GM21737 (cell line): Measurements from ENCODE around the gene HERC6.
"Not testable (repeated sequence)": the region's sequence is repeated elsewhere in the genome, so short reads cannot be mapped to it uniquely, and the experiment has no call there.

Source experiments
- ATAC-seq: cut with Tn5 transposase; IDR thresholded peaks from one replicate; pipeline ENCODE4 v1.9.1; 2021; ENCODE audit warnings: mild to moderate bottlenecking, moderate library complexity; ENCODE audit not compliant: unreplicated experiment

Gene HERC6

DNA sequence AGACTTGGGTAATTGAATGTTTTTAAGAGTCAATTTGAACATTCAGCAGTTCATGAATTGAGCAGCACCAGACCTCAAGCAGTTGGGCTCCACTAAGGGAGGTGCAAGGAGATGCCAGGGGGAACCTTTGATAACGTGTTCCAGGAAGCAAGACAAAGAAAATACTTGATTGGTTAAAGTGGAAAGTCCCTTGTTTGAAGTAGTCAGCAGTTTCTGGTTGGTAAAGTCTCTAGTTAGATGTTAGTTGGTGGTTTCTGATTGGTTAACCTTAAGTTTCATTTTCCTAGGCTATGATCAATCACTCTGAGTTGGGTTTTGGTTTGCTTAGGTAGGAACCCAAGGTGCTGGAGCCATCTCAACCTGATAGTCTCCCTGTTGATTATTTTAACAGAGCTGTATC, 4.0 kb downstream of the HERC6 start:
- ATAC-seq = no peak

DNA sequence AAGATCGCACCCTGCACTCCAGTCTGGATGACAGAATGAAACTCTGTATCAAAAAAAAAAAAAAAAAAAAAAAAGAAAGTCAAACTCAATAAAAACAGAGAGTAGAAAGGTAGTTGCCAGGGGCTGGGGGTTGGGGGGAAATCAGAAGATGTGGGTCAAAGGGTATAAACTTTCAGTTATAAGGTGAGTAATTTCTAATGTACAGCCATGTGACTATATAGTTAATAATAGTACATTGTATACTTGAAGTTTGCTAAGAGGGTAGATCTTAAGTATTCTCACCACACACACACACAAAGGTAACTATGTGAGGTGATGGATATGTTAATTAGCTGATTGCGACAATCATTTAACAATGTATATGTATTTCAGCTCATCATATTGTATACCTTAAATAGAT, 11.5 kb downstream of the HERC6 start:
- ATAC-seq = no peak

DNA sequence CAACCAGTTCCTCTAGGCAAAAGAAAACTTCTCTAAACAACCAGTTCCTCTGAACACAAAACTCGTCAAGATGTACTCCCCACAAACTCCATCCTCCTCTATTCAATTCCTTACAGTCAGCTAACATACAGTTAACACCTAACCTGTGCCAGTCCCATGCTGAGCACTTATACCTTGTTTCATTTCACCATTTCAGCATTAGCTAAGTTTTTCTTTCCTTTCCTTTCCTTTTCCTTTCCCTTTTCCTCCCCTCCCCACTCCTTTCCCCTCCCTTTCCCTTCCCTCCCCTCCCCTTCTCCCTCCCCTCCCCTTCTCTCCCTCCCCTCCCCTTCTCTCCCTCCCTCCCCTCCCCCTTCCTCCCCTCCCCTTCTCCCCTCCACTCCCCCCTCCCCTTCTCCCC, 13.1 kb downstream of the HERC6 start:
- ATAC-seq = no peak

DNA sequence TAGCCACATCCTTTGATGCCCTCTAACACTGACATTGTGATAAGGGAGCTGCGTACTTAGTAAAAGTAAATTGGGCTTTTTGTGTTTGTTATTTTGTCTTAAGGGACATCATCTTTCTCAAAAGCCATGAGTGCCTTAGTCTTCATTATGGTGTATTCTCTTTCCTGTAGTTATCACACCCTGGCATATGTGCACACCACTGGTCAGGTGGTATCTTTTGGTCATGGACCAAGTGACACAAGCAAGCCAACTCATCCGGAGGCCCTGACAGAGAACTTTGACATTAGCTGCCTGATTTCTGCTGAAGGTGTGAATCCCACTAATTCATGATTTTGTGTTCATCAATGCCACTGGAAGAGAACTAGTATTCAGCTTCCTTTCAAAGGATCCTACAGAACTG, 18.0 kb downstream of the HERC6 start:
- no peak for ATAC-seq

DNA sequence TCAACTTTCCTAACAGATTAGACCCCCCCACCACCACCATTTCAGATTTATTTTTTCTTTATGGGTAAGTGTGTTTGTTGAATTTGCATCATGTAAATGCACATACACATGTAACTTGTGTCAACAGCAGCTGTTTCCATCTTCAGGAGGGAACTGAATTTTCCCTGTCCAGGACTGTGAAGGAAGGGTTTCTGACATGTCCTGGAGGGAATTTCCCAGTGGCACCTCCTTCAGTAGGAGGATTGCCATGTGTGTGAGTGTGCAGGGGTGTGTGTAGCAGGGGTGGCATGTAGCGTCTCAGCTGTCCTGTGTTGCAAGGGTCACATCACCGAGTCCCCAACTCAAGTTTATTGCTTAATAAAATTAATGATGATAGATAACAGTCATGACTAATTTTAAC, 19.7 kb downstream of the HERC6 start:
- ATAC-seq = no peak

DNA sequence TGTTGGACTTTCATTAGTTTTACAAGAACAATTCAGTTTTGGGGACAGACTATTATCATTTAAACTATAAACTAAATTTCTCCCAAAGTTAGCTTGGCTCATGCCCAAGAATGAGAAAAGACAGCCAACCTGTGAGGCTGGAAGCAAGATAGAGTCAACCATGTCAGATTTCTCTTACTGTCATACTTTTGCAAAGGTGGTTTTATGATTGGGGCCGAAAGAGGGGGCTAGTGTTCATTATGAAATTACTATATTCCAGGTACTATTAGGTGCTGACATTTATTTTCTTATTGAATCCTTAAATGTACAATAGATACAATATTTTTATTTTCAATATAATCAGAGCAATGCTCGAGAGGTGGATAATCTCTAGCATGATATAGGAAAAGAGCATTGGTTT, 30.6 kb downstream of the HERC6 start:
- ATAC-seq = no peak

DNA sequence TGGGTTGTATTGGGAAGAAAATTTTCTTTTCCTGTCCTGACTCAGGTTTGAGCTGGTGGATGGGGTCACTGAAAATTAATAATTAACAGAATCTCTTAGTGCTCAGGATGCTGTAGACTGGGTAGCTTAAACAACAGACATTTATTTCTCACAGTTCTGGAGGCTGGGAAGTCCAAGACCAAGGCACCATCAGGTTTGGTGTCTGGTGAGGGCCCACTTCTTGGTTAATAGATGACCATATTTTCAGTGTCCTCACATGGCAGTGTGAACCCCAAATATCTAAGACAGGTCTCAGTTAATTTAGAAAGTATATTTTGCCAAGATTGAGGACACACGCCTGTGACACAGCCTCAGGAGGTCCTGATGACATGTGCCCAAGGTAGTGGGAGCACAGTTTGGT, 31.1 kb downstream of the HERC6 start:
- ATAC-seq = no peak

DNA sequence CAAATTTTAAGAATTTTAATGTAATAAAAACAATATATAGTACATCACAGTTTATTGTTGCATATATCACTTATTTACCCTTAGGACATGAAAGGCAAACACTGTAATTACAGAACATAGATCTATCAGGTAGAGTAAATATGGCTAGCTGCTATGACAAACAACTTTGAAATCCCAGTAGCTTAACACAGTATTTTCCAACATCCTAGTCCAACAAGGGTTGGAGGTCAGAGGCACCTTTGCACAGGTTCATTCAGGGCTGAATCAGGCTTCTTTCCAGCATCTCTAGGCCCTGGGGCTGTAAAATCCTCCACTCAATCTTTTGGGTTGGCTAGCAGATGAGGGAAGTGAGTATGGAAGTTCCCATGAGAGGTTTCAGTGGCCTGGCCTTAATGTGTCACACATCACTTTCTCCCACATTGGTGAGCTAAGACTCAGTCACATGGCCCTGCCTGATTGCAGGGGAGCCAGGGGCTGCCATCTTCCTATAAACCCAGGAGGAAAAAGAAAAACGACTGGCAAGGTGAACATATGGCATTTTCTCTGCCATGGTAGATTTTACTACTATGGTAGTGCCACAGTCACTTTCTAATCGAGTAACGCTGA, 32.9 kb downstream of the HERC6 start:
- no peak for ATAC-seq

DNA sequence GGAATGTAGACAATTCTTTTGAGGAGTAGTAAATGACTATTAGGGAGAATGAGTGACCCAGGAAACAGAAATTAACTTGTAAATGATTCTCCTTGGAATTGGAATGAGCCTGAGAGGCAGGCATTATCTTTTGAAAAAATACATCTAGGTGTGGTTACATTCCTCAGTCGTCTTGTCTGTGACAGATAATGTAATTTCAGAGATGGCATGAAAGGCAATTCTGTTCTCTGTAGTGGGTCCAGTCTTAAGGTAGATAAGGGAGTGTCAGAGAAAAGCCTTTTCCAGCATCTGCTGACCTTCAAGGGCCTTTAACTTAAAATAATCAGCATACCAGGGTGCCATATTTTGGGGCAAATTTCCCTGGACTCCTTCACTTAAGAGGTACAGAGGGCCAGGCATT, 35.1 kb downstream of the HERC6 start:
- ATAC-seq = no peak

DNA sequence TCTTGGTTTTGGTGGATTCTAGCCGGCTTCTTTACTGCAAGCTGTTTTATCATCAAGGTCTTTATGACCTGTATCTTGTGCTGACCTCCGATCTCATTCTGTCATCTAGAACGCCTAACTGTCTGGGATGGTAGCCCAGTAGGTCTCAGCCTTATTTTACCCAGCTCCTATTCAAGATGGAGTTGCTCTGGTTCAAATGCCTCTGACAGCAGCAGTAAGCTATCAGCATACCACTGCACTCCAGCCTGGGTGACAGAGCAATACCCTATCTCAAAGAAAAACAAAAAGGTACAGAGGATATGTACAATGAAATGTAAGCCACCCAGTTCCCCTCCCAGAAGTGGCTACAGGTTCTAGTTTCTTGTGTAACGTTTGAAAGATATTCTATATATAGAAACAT, 36.1 kb downstream of the HERC6 start:
- ATAC-seq = no peak

DNA sequence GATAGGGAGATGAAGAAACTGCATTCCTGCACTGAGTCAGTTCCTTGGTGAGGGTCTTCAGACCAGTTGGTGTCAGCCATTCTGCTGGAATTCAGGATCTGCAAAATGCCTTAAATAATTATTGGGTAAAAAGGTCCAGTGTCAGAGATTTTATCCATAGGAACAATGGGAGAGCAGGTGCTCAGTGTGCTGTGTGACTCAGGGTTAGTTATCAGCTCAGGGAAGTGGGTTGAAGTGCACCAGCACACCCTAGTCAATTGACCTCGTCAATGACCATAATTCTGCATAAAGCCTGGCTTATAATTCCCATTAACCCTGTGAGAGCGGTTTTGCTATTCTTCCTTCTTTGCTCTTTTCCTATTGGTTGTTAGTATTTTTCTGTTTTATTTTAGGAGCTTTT, 37.3 kb downstream of the HERC6 start:
- no peak for ATAC-seq

DNA sequence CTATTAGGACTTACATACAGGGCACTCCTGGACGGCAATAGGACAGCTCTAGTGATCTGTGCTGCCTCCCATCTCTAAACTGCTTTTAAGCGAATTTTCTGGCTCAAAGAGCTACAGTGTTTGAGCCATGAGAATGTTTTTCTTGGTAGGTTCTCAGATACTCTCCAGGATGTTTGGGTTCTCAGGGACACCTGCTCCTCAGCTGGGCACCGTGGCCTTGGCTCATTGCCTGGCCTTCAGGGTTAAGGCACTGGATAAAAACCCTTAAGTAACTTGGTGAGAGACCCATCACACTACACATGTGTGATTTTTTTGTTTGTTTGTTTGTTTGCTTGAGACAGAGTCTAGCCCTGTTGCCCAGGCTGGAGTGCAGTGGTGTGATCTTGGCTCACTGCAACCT, 39.8 kb downstream of the HERC6 start:
- ATAC-seq = no peak

DNA sequence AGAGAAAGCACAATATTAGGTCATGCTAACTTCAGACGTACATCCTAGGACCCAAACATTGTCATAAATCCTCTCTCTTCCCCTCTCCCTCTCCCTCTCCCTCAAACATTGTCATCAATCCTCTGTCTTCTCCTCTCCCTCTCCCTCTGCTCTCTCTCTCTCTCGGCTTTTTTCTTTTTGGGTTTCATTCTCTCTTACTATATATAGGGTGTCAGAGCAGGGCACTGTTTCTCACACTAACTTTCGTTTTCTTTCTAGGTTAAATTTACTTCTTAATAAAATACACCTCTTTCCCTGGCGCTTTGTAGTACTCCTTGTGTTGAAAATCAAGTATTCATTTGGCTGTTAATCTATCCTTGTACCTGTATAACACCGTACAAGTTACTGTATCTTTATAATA, 41.2 kb downstream of the HERC6 start:
- no peak for ATAC-seq

DNA sequence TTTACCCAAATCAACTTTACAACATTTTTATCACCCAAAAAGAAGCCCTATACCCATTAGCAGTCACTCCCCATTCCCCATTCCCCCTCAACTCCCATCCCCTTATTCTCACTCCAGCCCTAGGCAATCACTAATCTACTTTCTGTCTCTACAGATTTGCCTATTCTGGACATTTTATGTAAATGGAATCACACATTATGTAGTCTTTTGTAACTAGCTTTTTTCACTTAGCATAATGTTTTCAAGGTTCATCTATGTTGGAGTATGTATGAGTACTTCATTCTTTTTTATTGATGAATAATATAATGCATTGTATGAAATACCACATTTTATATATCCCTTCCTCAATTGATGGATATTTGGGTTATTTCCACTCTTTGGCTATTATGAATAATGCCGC, 42.2 kb downstream of the HERC6 start:
- no peak for ATAC-seq

DNA sequence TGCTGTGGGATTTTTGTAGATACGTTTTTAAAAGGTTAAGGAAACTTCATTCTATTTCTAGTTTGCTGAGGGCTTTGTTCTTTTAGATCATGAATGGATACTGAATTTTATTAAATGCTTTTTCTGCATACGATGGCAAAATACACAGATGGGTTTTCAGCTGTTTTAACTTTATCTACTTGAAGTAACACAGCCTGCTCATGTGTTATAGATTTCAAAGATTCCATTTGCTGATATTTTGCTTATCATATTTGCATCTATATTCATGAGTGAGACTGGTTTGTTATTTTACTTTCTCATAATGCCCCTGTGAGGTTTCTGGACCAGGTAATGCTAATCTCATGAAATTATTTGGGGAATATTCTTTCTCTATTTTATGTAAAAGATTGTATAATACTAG, 43.8 kb downstream of the HERC6 start:
- no peak for ATAC-seq

DNA sequence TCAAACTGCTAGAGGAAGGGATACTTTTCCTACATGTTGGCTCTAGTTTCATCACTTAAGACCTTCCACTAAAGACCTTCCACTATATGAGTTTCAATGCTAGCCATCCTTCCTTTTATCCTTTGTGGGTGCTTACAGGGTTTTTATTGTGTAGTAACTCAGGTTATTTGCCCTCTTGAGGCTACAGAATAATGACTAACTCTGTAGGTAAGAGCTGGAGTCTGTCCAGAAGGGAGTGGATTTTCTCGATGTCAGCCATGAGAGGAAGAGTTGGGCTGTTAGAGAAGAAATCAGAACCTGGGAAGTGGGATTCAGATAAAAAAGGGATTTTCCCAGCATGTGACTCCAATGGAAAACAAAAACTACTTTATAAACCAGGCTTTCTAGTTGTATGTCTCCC, 50.7 kb downstream of the HERC6 start:
- no peak for ATAC-seq

DNA sequence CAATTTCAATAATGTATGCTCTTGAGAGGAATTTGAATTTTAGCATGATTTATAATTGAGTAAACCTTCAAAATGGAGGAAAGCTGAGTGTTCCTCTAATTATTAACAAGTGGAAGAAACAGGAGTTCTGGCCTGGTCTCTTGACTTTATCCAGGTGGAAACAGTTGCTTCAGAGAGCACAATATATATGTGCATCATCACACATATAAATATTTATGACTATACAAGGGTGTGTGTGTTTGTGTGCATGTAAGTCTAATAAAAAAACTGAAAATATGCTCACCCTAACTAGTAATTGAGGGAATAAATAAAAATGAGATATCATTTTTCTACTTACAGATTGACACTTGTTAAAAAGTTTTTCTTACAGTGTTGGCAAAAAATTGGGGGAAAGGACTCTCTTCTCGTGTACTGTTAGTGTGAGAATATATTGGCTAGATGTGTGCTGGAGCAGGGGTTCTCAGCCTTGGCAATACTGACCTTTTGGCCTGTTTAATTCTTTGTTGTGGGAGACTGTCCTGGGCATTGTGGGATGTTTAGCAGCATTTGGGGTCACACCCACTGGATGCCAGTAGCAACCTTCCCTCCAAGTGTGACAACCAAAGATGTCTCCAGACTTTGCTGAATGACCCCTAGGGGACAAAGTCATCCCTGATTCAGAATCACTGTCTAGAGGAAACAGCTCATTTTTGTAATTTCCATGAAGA, 57.5 kb downstream of the HERC6 start:
- no peak for ATAC-seq

DNA sequence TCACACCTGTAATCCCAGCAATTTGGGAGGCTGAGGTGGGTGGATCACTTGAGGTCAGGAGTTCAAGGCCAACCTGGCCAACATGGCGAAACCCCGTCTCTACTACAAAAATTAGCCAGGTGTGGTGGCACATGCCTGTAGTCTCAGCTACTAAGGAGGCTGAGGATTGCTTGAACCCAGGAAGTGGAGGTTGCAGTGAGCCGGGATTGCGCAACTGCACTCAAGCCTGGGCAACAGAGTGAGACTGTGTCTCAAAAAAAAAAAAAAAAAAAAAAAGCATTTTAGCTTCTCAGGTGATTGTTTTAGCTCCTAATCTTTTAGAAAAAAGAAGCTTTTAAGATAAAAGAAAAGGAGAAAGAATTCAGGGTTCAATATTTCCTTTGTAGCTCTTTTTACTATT, 59.2 kb downstream of the HERC6 start:
- ATAC-seq = not testable (repeated sequence)

DNA sequence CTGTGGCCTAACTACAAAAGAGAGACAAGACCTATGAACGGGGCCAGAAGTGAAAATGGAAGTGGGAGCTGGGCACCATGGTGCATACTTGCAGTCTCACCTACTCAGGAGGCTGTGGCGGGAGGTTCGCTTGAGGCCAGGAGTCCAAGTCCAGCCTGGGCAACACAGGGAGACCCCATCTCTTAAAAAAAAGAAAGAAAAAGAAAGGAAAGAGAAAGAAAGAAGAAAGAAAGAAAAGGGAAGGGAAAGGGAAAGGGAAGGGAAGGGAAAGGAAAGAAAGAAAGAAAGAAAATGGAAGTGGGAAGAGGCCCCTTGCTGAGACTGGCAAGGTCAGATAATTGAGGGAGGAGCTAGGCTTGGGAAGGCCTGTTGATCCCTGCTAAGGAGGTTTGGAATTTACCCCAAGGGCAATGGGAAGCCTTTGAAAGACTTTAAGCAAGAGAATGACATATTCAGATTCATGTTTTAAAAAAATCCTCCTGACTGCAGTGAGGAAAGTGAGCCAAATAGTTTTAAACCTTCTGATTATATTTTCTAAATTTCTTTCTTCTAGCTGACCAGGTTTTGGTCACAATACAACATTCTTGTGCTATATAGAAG, 60.6 kb downstream of the HERC6 start:
- no peak for ATAC-seq

DNA sequence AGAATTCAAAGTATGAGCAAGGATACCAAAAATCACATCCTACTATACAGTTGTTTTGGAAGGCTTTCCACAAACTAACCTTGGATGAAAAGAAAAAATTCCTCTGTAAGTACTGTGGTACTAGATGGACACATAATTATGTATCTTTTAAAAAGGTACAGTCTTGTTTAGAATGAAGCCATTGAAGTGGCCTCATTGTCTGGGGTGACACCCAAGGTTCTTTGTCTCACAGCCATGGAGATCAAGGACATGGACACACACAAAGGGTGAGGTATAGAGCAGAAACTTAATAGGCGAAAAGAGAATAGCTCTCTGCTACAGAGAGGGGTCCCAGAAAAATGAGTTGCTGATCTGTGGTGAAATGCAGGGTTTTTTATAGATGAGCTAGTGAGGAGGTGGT, 61.5 kb downstream of the HERC6 start:
- no peak for ATAC-seq

DNA sequence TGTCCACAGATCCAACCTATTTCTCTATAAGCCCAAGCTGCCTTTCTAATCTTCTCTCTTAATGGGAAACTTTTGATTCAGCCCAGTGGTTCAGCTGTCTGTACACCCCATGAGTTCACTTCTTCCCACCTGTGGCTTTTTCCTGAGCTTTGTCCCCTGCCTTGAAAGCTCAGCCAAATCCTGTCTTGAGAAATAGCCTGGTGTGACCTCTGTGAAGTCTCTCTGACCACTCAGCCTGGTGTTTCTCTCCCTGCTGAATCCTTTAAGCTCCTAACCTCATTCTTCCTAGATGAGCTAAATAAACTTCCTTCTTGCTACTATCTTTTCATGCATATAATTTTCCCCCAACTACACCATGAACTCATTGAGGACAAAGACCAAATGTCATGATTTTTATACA, 63.0 kb downstream of the HERC6 start:
- no peak for ATAC-seq

DNA sequence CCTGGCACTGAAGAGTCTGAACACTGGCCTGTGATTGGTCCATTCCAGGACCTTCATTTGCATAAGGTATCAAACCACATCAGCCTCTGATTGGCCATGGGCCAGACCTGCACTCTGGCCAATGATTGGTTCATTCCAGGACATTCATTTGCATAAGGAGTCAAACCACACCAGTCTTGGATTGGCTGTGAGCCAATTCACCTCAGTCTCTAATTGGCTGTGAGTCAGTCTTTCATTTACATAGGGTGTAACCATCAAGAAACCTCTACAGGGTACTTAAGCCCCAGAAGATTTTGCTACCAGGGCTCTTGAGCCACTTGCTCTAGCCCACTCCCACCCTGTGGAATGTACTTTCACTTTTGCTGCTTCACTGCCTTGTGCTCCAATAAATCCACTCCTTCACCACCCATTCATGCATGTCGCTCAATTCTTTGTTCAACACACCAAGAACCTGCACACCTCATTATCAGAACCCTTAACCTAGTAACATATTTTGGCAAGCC, 64.1 kb downstream of the HERC6 start:
- no peak for ATAC-seq

DNA sequence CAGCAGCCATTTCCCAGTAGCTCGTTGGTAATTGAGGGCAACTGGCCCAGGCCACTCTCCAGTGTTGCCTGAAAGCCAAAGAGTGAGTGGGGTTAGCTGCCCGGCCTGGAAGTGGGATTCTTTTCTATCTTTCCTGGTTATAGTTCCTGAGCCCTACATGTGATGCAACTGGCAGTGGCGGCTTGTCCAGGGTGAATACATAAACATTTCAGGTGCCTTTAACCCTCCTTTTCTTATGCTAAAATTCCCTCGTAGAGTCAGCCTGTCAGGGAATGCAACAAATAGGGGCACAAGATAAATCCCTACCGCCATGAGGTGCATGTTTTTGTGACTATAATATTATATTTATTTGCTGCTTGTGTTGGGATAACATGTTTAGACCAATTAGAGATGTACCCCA, 64.8 kb downstream of the HERC6 start:
- no peak for ATAC-seq
